Measurements from ENCODE around the gene TRIM60. TPM values are rescaled to one million over a fixed set of nuclear protein-coding genes. Genes with fewer than 3 reads are reported as not detected.
"Not testable (repeated sequence)": the region's sequence is repeated elsewhere in the genome, so short reads cannot be mapped to it uniquely, and the experiment has no call there.

TRIM60 gene
- total RNA-seq, 1 donor from 2014 or later: not detected

GRCh38 chr4:165077034-165077578, 45.3 kb downstream of the TRIM60 start:
- no peak for DNase-seq (ENCODE audit: low spot score)
- TF ChIP-seq CTCF (IDR thresholded peaks at IDR 0.05; ENCODE audit: unreplicated experiment): no peak
- Mint-ChIP-seq H3K27me3 (ENCODE audit: unreplicated experiment) (peaks cover 3% of the 10 kb centered on the region), H3K36me3 (ENCODE audit: low read depth, unreplicated experiment) (no peaks in the 10 kb centered on the region), H3K27ac (ENCODE audit: unreplicated experiment) (no peak overlapping the region), H3K4me1 (ENCODE audit: unreplicated experiment) (peaks cover 13% of the 10 kb centered on the region), H3K4me3 (ENCODE audit: unreplicated experiment) (no peak overlapping the region), H3K9me3 (ENCODE audit: unreplicated experiment) (no peaks in the 10 kb centered on the region)

GRCh38 chr4:165079476-165079875, 47.7 kb downstream of the TRIM60 start:
- H3K9me3 Mint-ChIP-seq (ENCODE audit: unreplicated experiment): no peaks in the 10 kb centered on the region

GRCh38 chr4:165084787-165085186, 53.0 kb downstream of the TRIM60 start:
- H3K4me3 Mint-ChIP-seq (ENCODE audit: unreplicated experiment); H3K4me1 Mint-ChIP-seq (ENCODE audit: unreplicated experiment); H3K27ac Mint-ChIP-seq (ENCODE audit: unreplicated experiment); DNase-seq (ENCODE audit: low spot score); H3K27me3 Mint-ChIP-seq (ENCODE audit: unreplicated experiment); H3K9me3 Mint-ChIP-seq (ENCODE audit: unreplicated experiment): not testable (repeated sequence)
- peaks cover 18% of the 10 kb centered on the region for H3K36me3 Mint-ChIP-seq (ENCODE audit: low read depth, unreplicated experiment)

More at GRCh38 chr4:165079476-165079875, 47.7 kb downstream of the TRIM60 start:
- DNase-seq (ENCODE audit: low spot score): no peak
- H3K4me3 Mint-ChIP-seq (ENCODE audit: unreplicated experiment): no peak overlapping the region
- TF ChIP-seq CTCF (IDR thresholded peaks at IDR 0.05; ENCODE audit: unreplicated experiment): no peak
- H3K36me3 Mint-ChIP-seq (ENCODE audit: low read depth, unreplicated experiment): no peaks in the 10 kb centered on the region
- H3K27ac Mint-ChIP-seq (ENCODE audit: unreplicated experiment): no peak overlapping the region
- no peaks in the 10 kb centered on the region for H3K27me3 Mint-ChIP-seq (ENCODE audit: unreplicated experiment)
- H3K4me1 Mint-ChIP-seq (ENCODE audit: unreplicated experiment): no peaks in the 10 kb centered on the region

GRCh38 chr4:165085946-165086345, 54.1 kb downstream of the TRIM60 start:
- Mint-ChIP-seq H3K36me3 (ENCODE audit: low read depth, unreplicated experiment) (peaks cover 18% of the 10 kb centered on the region), H3K27ac (ENCODE audit: unreplicated experiment) (no peak overlapping the region), H3K4me3 (ENCODE audit: unreplicated experiment) (no peak overlapping the region), H3K27me3 (ENCODE audit: unreplicated experiment) (no peaks in the 10 kb centered on the region), H3K9me3 (ENCODE audit: unreplicated experiment) (no peaks in the 10 kb centered on the region), H3K4me1 (ENCODE audit: unreplicated experiment) (no peaks in the 10 kb centered on the region)
- no peak for TF ChIP-seq CTCF (IDR thresholded peaks at IDR 0.05; ENCODE audit: unreplicated experiment)
- DNase-seq (ENCODE audit: low spot score): no peak

GRCh38 chr4:165088366-165088765, 56.6 kb downstream of the TRIM60 start:
- H3K4me1 Mint-ChIP-seq (ENCODE audit: unreplicated experiment): no peaks in the 10 kb centered on the region
- H3K36me3 Mint-ChIP-seq (ENCODE audit: low read depth, unreplicated experiment): peaks cover 18% of the 10 kb centered on the region
- DNase-seq (ENCODE audit: low spot score): no peak
- no peak overlapping the region for H3K27ac Mint-ChIP-seq (ENCODE audit: unreplicated experiment)
- no peaks in the 10 kb centered on the region for H3K9me3 Mint-ChIP-seq (ENCODE audit: unreplicated experiment)
- no peak overlapping the region for H3K4me3 Mint-ChIP-seq (ENCODE audit: unreplicated experiment)
- H3K27me3 Mint-ChIP-seq (ENCODE audit: unreplicated experiment): no peaks in the 10 kb centered on the region
- no peak for TF ChIP-seq CTCF (IDR thresholded peaks at IDR 0.05; ENCODE audit: unreplicated experiment)

Other genes starting within 250 kb of the TRIM60 start
- gene APELA, start 154.8 kb upstream of the TRIM60 start, total RNA-seq (ENCODE audit: unreplicated experiment): 0.85 TPM
- gene TRIM61, start 54.3 kb upstream of the TRIM60 start, total RNA-seq (ENCODE audit: unreplicated experiment): 1.8 TPM
- gene TRIM75, start 21.9 kb downstream of the TRIM60 start, total RNA-seq (ENCODE audit: unreplicated experiment): not detected
- gene TMEM192, start 80.9 kb downstream of the TRIM60 start, total RNA-seq (ENCODE audit: unreplicated experiment): 11.6 TPM
- gene KLHL2, start 175.6 kb downstream of the TRIM60 start, total RNA-seq (ENCODE audit: unreplicated experiment): 10.6 TPM